ENCODE data around the gene MYBBP1A. TPM values are rescaled to one million over a fixed set of nuclear protein-coding genes. Genes with fewer than 3 reads are reported as not detected.

MYBBP1A gene
- total and polyA plus RNA-seq, 2 of the 13 experiments (the other 11 are each of a cell fraction or from before 2014, with no cell fraction given), result 18.6 to 54.8 TPM

- Histone ChIP-seq H3K9me3 (ENCODE audit: low read length) (no peaks in the 10 kb centered on the region), H3K4me1 (ENCODE audit: insufficient read depth, low read length) (peaks cover 60% of the 10 kb centered on the region), H3K79me2 (ENCODE audit: insufficient read depth, low read length) (no peaks in the 10 kb centered on the region), H4K20me1 (ENCODE audit: insufficient read depth, low read length) (no peaks in the 10 kb centered on the region), H3K9ac (ENCODE audit: insufficient read depth, low read depth, low read length) (no peak overlapping the region), H3K4me2 (ENCODE audit: low read depth, low read length) (no peak overlapping the region), H3K36me3 (replicated peaks in 1 of 2; ENCODE audit: control insufficient read depth in 1 of 2, insufficient read depth in 2 of 2, low read length in 2 of 2) (no peaks in the 10 kb centered on the region), H3K27ac (ENCODE audit: extremely low read length, insufficient read depth, low read length) (no peak overlapping the region), H3K27me3 (ENCODE audit: control insufficient read depth in 1 of 2, insufficient read depth in 2 of 2, low read length in 2 of 2) (no peaks in the 10 kb centered on the region), H2AFZ (ENCODE audit: low read length) (no peak overlapping the region), H3K4me3 (replicated peaks in 1 of 3; ENCODE audit: insufficient read depth in 1 of 3, low read depth in 2 of 3, low read length in 3 of 3) (no peak overlapping the region)
- FAIRE-seq (no peak), DNase-seq (ENCODE audit: low spot score) (no peak), ATAC-seq (no peak)
- TF ChIP-seq ATF7 (IDR thresholded peaks at IDR 0.05) (no peak), ATF7 (CRISPR knock-in tag; IDR thresholded peaks at IDR 0.05) (no peak), ZNF572 (CRISPR knock-in tag; IDR thresholded peaks at IDR 0.05) (no peak), ATF1 (CRISPR knock-in tag; IDR thresholded peaks at IDR 0.05) (no peak), YEATS2 (CRISPR knock-in tag; IDR thresholded peaks at IDR 0.05; ENCODE audit: borderline replicate concordance) (no peak), TOPORS (CRISPR knock-in tag; IDR thresholded peaks at IDR 0.05) (no peak), TRIM24 (CRISPR knock-in tag; IDR thresholded peaks at IDR 0.05) (no peak), HOXA7 (CRISPR knock-in tag; IDR thresholded peaks at IDR 0.05) (no peak), PREB (CRISPR knock-in tag; IDR thresholded peaks at IDR 0.05) (no peak), JUND (CRISPR knock-in tag; IDR thresholded peaks at IDR 0.05) (no peak)
- TF ChIP-seq, protein P1, sequence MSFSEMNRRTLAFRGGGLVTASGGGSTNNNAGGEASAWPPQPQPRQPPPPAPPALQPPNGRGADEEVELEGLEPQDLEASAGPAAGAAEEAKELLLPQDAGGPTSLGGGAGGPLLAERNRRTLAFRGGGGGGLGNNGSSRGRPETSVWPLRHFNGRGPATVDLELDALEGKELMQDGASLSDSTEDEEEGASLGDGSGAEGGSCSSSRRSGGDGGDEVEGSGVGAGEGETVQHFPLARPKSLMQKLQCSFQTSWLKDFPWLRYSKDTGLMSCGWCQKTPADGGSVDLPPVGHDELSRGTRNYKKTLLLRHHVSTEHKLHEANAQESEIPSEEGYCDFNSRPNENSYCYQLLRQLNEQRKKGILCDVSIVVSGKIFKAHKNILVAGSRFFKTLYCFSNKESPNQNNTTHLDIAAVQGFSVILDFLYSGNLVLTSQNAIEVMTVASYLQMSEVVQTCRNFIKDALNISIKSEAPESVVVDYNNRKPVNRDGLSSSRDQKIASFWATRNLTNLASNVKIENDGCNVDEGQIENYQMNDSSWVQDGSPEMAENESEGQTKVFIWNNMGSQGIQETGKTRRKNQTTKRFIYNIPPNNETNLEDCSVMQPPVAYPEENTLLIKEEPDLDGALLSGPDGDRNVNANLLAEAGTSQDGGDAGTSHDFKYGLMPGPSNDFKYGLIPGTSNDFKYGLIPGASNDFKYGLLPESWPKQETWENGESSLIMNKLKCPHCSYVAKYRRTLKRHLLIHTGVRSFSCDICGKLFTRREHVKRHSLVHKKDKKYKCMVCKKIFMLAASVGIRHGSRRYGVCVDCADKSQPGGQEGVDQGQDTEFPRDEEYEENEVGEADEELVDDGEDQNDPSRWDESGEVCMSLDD (CRISPR knock-in tag; IDR thresholded peaks at IDR 0.05; ENCODE audit: borderline replicate concordance), result no peak
- POLR2A ChIA-PET, result no interaction called here
- intact Hi-C loops (cut with micrococcal nuclease; ENCODE audit: unreplicated experiment), result no loop called here
- 80% methylated on average over 14 of the region's 18 CpGs for WGBS (ENCODE audit: low lambda C conversion rate)
- in situ Hi-C loops (cut with HindIII; ENCODE audit: extremely low pct_ligation_motif_present, low pct_unique_long_range_greater_than_20kb), result no loop called here
- BruUV-seq (replicated peaks), result no TSS peak
- CTCF ChIA-PET (ENCODE audit: low intra/inter-chr PET ratio, low total read pairs), result no interaction called here
Measured at GRCh38 chr17:4604111-4604644, 49.0 kb upstream of the MYBBP1A start.
